Liver (tissue), 9 donors: ENCODE measurements around the gene KIAA0825. TPM values are rescaled to one million over a fixed set of nuclear protein-coding genes. Genes with fewer than 3 reads are reported as not detected.
"Not testable (repeated sequence)": the region's sequence is repeated elsewhere in the genome, so short reads cannot be mapped to it uniquely, and the experiment has no call there.

Experiments used
- DNase-seq: peaks from one replicate; pipeline ENCODE4 v3.0.0-alpha.2; 2017; ENCODE audit warnings: low spot score
- H3K27ac ChIP-seq, 2 donors: one replicate each; pipeline ENCODE4 v1.7.0; 2013; ENCODE audit warnings: inconsistent platforms in 2 of 2, low read length in 2 of 2, control low read depth in 1 of 2, low read depth in 1 of 2, mild to moderate bottlenecking in 1 of 2
- H3K27me3 ChIP-seq, 4 donors: one replicate each; pipeline versions ENCODE4 v1.6.1 to v1.7.0; 2013; ENCODE audit warnings: low read length in 3 of 4, inconsistent platforms in 1 of 4, mild to moderate bottlenecking in 1 of 4, moderate library complexity in 1 of 4; ENCODE audit not compliant: control insufficient read depth in 4 of 4, insufficient read depth in 4 of 4
- H3K36me3 ChIP-seq, 4 donors: one replicate each; pipeline versions ENCODE4 v1.6.1 to v1.7.0; 2013; ENCODE audit warnings: low read length in 3 of 4, mild to moderate bottlenecking in 3 of 4, low read depth in 1 of 4, moderate library complexity in 1 of 4; ENCODE audit not compliant: control insufficient read depth in 4 of 4, insufficient read depth in 3 of 4
- H3K4me1 ChIP-seq, 4 donors: one replicate each; pipeline versions ENCODE4 v1.6.1 to v1.7.0; 2013; ENCODE audit warnings: low read length in 3 of 4, mild to moderate bottlenecking in 3 of 4, moderate library complexity in 1 of 4; ENCODE audit not compliant: control insufficient read depth in 4 of 4, insufficient read depth in 4 of 4
- H3K4me3 ChIP-seq, 3 donors: one replicate each; pipeline versions ENCODE4 v1.6.1 to v1.7.0; 2013; ENCODE audit warnings: low read length in 3 of 3, control low read depth in 1 of 3, low read depth in 1 of 3, mild to moderate bottlenecking in 1 of 3
- H3K9ac ChIP-seq, 2 donors: one replicate each; pipeline ENCODE4 v1.7.0; 2013; ENCODE audit warnings: low read length in 2 of 2, mild to moderate bottlenecking in 2 of 2, moderate library complexity in 2 of 2, control low read depth in 1 of 2, low read depth in 1 of 2
- H3K9me3 ChIP-seq, 4 donors: one replicate each; pipeline versions ENCODE4 v1.6.1 to v1.7.0; 2013; ENCODE audit warnings: low read length in 3 of 4; ENCODE audit not compliant: control insufficient read depth in 4 of 4
- ATF3 ChIP-seq: IDR thresholded peaks from 2 replicates; pipeline ENCODE4 v1.6.1; 2016; ENCODE audit warnings: antibody characterized with exemption
- CTCF ChIP-seq: fragments of 150-350 bp; IDR thresholded peaks from 2 replicates; pipeline ENCODE4 v1.5.1; 2017; ENCODE audit warnings: improper control_type of control experiment, low read depth, low read length; ENCODE audit not compliant: missing input control
- EGR1 ChIP-seq, 2 donors: IDR thresholded peaks; 2 replicates each; pipeline ENCODE4 v1.6.1; 2016 to 2018; ENCODE audit warnings: antibody characterized with exemption in 2 of 2, low read depth in 2 of 2
- FOXA2 ChIP-seq: IDR thresholded peaks from 2 replicates; pipeline ENCODE4 v1.6.1; 2016; ENCODE audit warnings: antibody characterized with exemption
- HNF4A ChIP-seq, 2 donors: conservative IDR thresholded peaks; 2 replicates each; pipeline ENCODE4 v1.6.1; 2016; ENCODE audit warnings: antibody characterized with exemption in 2 of 2, mild to moderate bottlenecking in 2 of 2
- NR2F2 ChIP-seq: IDR thresholded peaks from 2 replicates; pipeline ENCODE4 v1.6.1; 2016; ENCODE audit warnings: antibody characterized with exemption
- RAD21 ChIP-seq, 2 donors: IDR thresholded peaks; 2 replicates each; pipeline ENCODE4 v1.6.1; 2016; ENCODE audit warnings: antibody characterized with exemption in 2 of 2, mild to moderate bottlenecking in 2 of 2
- REST ChIP-seq: IDR thresholded peaks from 2 replicates; pipeline ENCODE4 v1.6.1; 2016; ENCODE audit warnings: antibody characterized with exemption, mild to moderate bottlenecking
- RXRA ChIP-seq, 2 donors: IDR thresholded peaks; 2 replicates each; pipeline ENCODE4 v1.6.1; 2017 to 2018; ENCODE audit warnings: antibody characterized with exemption in 2 of 2, mild to moderate bottlenecking in 1 of 2
- TAF1 ChIP-seq: conservative IDR thresholded peaks from 2 replicates; pipeline ENCODE4 v1.6.1; 2016; ENCODE audit warnings: antibody characterized with exemption, mild to moderate bottlenecking
- YY1 ChIP-seq: IDR thresholded peaks from 2 replicates; pipeline ENCODE4 v1.6.1; 2016; ENCODE audit warnings: antibody characterized with exemption, mild to moderate bottlenecking
- ZBTB33 ChIP-seq: IDR thresholded peaks from 2 replicates; pipeline ENCODE4 v1.6.1; 2016; ENCODE audit warnings: antibody characterized with exemption
- WGBS: extraction: QIAGEN DNeasy Blood & Tissue Kit; methylation state at CpG from one replicate; pipeline ENCODE4 v1.1.7; 2013; 5-methylcytosine and 5-hydroxymethylcytosine counted together
- polyA plus RNA-seq, 2 donors: library from polyadenylated mRNA; stranded (reverse) in 1 of 2; unstranded in 1 of 2; fragments of 200-250 nt in 1 of 2; fragments of >200 nt in 1 of 2; fragmentation: Nextera tagmentation in 1 of 2; extraction: Ambion mirVana in 1 of 2; gene quantifications; one replicate each; pipeline versions ENCODE4 v1.2.1 to v1.2.3, GENCODE V29; 2013 to 2015
- total RNA-seq, 2 donors: library from RNA; depleted of rRNA; stranded (reverse); fragments of >200 nt; gene quantifications; one replicate each; pipeline ENCODE4 v1.2.3, GENCODE V29; 2014
- donor health status: healthy.
- donor health status: healthy.
- donor health status: healthy.
- donor health status: healthy.
- donor health status: healthy.

The KIAA0825 gene
- total and polyA plus RNA-seq, 4 donors, result 0.25 to 3.2 (median 1.2) TPM

GRCh38 chr5:94175912-94176311 lies 442.5 kb downstream of the KIAA0825 start:
- H3K27me3 ChIP-seq, result no peaks in the 10 kb centered on the region
- TF ChIP-seq ATF3 (no peak), ZBTB33 (no peak), TAF1 (no peak), HNF4A (conservative IDR thresholded peaks at IDR 0.05) (no peak)
- no peaks in the 10 kb centered on the region for H3K9me3 ChIP-seq
- no peak overlapping the region for H3K9ac ChIP-seq
- no peaks in the 10 kb centered on the region for H3K36me3 ChIP-seq
- H3K27ac ChIP-seq, result no peak overlapping the region
- H3K4me3 ChIP-seq, result no peak overlapping the region
- DNase-seq, result no peak
- 92% methylated on average over 1 of the region's 1 CpG for WGBS
- no peaks in the 10 kb centered on the region for H3K4me1 ChIP-seq

- no peaks in the 10 kb centered on the region for H3K4me1 ChIP-seq
- H3K9me3 ChIP-seq, result no peaks in the 10 kb centered on the region
- TF ChIP-seq FOXA2 (no peak), CTCF (no peak), ATF3 (no peak)
- WGBS, result 87% methylated on average over 2 of the region's 2 CpGs
- no peak for DNase-seq
- no peak overlapping the region for H3K4me3 ChIP-seq
- no peak overlapping the region for H3K9ac ChIP-seq
- no peaks in the 10 kb centered on the region for H3K36me3 ChIP-seq
- H3K27me3 ChIP-seq, result no peaks in the 10 kb centered on the region
- H3K27ac ChIP-seq, result no peak overlapping the region
Measured at GRCh38 chr5:94174748-94175411, 443.5 kb downstream of the KIAA0825 start.

- no peaks in the 10 kb centered on the region for H3K36me3 ChIP-seq
- H3K27me3 ChIP-seq, result no peaks in the 10 kb centered on the region
- 98% methylated on average over 1 of the region's 1 CpG for WGBS
- no peak overlapping the region for H3K4me3 ChIP-seq
- TF ChIP-seq YY1, result no peak
- no peak for TF ChIP-seq REST
- no peak for TF ChIP-seq ZBTB33
- no peak for TF ChIP-seq RXRA (IDR thresholded peaks at IDR 0.05)
- TF ChIP-seq HNF4A (conservative IDR thresholded peaks at IDR 0.05), result no peak
- no peak for TF ChIP-seq NR2F2
- TF ChIP-seq EGR1 (IDR thresholded peaks at IDR 0.05; ENCODE audit: low read depth in 2 of 2), result no peak
- no peak for TF ChIP-seq RAD21 (IDR thresholded peaks at IDR 0.05)
- H3K4me1 ChIP-seq, result no peaks in the 10 kb centered on the region
- no peak overlapping the region for H3K27ac ChIP-seq
- H3K9ac ChIP-seq, result no peak overlapping the region
- H3K9me3 ChIP-seq, result no peaks in the 10 kb centered on the region
- no peak for DNase-seq
Measured at GRCh38 chr5:94173100-94173499, 445.3 kb downstream of the KIAA0825 start.

GRCh38 chr5:94171070-94171469 lies 447.3 kb downstream of the KIAA0825 start:
- not testable (repeated sequence) for H3K4me1 ChIP-seq, DNase-seq, H3K4me3 ChIP-seq, H3K27me3 ChIP-seq, H3K27ac ChIP-seq, H3K36me3 ChIP-seq, H3K9ac ChIP-seq, H3K9me3 ChIP-seq
- 91% methylated on average over 3 of the region's 3 CpGs for WGBS
